Measurements from ENCODE around the gene OR6X1.
"Not testable (repeated sequence)": the region's sequence is repeated elsewhere in the genome, so short reads cannot be mapped to it uniquely, and the experiment has no call there.

OR6X1 gene

DNA sequence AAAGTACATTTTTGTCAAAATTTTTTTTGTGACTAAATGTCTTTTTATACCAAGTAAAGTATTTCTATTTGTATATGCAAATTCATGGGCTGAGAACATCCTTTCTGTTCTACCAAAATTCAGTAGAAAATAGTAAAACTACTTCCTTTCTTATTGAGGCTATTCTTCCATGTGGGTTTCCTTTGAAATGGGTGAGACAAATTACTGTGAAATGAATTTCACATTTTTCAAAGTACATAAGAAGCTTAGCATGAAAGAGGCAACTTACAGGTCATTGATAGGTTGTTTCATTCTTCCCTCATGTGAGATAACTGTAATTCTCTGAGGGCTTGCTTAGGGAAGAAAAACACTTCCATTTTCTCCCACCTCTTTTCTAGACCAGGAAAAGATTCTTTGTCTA lies 1.0 kb upstream of the OR6X1 start:
- in situ Hi-C loops (cut with MboI; ENCODE audit: low sequenced_read_pairs), result no loop called here

DNA sequence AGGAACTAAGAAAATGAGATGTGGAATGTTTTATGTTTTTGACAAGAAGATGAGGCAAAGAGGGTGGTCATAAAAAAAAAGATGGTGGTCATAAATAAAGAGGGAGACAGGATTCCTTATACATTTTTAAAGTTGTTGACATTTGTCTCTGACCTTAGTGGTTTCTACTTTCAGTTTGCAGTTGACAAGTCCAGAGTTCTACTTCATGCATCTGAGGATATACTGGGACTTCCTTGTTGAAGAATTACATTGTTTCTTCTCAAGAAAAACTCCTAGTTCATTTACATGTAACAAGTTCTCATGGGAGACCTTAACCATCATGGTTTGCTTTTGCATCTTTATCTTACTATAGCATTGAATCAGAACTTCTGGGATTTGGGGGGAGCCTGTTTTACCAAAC lies 1.2 kb downstream of the OR6X1 start:
- in situ Hi-C loops (cut with MboI; ENCODE audit: low sequenced_read_pairs), result no loop called here

DNA sequence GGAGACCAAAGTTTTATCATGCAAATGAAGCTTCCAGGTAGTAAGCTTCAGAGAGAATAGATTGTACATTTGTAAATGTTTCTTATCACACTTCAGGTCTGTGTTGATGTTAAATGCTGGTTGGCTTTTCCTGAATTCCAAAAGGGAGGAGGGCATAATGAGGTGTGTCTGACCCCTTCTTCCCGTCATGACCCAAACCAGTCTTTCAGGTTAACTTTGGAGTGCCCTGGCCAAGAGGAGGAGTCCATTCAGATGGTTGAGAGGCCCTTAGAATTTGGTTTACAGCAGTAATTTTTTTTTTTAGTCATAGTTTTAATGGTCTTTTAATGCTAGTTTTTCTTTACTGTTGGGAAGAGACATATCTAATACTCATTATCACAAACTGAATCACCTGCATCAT lies 2.5 kb downstream of the OR6X1 start:
- in situ Hi-C loops (cut with MboI; ENCODE audit: low sequenced_read_pairs), result no loop called here

DNA sequence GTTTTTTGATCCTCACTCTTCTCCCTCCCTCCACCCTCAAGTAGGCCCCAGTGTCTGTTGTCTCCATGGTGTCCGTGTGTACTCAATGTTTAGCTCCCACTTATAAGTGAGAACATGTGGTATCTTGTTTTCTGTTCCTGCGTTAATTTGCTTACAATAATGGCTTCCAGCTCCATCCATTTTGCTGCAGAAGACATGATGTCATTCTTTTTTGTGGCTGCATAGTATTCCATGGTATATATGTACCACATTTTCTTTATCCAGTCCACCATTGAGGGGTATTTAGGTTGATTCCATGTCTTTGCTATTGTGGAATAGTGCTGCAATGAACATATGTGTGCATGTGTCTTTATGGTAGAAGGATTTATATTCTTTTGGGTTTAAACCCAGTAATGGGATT lies 6.0 kb downstream of the OR6X1 start:
- in situ Hi-C loops (cut with MboI; ENCODE audit: low sequenced_read_pairs), result not testable (repeated sequence)

DNA sequence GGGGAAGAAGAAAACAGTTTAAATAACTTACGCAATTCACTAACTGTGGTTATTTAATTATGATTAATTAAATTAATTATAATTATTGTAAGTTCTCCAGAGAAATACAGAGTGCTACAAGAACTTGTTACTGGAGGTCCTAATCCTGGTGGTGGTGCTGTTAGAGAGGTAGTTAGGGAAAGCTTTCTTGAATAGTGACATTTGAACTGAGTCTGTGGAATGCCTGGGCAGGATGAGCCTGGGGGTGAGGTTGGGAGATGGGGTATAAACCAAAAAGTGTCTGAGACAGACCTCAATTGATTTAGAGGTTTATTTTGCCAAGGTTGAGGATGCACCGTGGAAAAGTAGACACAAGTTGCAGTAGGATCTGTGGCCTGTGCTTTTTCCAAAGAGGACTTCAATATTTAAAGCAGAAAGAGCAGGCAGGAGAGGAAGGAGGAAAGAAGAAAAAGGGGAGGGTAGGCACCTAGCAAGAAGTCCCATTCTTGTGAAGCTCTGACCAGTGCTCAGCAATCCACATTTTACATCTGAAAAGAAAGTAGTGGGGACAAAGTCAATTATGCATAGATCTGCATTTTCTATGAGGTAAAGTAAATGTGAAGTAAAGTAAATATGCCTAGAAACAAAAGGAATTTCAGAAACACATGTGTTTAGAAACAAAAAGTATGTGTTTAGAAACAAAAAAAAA lies 8.4 kb downstream of the OR6X1 start:
- in situ Hi-C loops (cut with MboI; ENCODE audit: low sequenced_read_pairs), result no loop called here

DNA sequence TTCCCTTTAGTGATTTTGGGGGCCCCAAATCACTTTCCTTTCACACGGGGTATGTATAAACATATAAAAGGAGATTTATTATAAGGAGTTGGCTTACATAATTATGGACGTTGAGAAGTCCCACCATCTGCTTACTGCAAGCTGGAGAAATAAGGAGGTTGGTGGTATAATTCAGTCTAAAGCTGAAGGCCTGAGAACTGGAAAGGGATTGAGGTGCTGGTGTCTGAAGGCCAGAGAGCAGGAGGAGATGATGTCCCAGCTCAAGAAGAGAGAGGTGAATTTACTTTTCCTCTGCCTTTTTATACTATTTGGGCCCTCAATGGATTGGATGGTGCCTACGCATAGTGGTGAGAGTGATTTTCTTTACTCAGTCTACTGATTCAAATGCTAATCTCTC lies 11.6 kb downstream of the OR6X1 start:
- in situ Hi-C loops (cut with MboI; ENCODE audit: low sequenced_read_pairs), result no loop called here

DNA sequence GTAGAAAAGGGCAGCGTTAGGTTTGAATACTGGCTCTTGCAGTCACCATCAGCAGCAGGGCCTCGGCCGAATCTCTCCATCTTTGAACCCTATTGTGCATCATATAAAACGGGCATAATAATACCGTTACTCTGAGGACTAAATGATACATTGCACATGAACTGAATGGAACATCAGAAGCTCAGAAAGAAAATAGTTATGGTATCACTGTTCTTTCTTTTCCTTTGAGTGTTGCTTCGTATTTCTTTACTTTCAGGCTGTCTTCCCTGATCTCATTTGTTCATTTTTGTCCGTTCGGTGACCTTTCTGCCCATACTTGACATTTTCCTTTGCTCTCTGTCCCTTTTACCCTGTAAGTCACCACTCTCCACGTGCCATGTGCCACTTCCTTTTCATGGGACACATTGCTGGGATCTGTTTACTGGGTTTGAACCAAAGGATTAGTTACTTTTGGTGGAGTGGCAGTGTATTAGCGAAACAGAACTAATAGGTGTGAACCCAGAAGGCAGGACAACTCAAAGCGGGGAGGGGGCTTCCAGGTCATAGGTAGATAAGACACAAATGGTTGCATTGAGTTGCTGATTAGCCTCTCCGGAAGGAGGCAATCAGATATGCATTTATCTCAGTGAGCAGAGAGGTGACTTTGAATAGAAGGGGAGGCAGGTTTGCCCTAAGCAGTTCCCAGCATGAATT lies 12.1 kb downstream of the OR6X1 start:
- in situ Hi-C loops (cut with MboI; ENCODE audit: low sequenced_read_pairs), result no loop called here

DNA sequence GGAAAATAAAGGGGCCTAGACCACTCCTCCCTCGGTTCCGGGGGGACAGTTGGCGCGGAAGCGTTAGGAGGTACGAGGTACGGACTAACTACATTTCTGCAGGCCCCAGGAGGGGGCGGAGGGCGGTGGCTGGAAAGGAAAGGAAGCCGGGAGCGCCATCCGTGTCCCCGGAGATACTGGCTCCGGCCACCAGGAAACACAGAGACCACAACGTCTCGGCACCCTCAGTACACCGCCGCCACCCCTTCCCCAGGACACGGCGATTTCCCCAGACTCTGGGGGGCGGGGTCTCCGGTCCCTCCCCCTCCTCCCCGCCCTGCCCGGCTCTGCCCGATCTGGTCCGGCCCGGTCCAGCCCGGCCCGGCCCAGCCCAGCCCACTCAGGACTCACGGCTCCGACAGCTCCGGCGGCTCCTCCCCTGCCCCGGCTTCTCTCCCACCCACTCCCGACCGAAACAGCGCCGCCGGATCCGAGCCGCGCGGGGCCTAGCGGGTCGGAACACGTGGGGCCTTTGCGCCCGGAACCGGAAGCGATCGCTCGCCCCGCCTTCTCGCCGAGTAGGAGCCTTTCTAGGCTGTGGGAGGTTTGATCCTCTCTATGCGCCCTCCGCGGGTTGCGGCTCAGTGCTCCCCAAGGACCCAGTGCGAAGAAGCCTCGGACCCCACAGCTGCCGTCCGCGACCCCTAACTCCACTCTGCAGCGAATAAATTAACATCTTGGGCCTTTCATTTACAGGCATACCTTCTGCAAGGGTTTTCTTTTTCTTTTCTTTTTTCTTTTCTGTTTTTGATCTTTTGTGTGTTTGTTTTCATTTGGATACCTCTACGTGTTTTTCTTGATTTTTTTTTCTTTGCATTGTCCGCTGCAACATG lies 12.9 kb downstream of the OR6X1 start, which contains the start of gene ZNF202:
ZNF202 (minus strand) TSS at position 502 of the 872 bp plus-strand sequence. CDS start 10,772 bp downstream, outside the sequence.
- in situ Hi-C loops (cut with MboI; ENCODE audit: low sequenced_read_pairs), result no loop called here

DNA sequence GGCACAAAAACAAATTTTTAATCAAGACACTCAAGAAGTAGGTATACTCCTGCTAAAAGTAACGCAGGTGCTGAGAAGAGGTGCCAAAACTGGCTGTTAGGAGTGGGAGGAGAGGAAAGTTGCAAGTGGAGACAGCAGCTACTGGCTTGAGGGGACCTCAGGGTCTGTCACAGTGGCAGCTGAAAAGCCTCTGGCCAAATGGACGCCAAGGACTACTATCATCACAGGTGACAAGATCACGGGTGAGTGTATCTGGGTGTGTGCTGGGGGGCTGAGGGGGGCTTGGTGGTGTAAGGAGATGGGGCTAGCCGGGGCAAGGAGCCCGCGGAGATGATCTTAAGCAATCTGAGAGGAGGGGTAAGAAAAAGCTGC lies 13.5 kb downstream of the OR6X1 start:
- in situ Hi-C loops (cut with MboI; ENCODE audit: low sequenced_read_pairs), result no loop called here

DNA sequence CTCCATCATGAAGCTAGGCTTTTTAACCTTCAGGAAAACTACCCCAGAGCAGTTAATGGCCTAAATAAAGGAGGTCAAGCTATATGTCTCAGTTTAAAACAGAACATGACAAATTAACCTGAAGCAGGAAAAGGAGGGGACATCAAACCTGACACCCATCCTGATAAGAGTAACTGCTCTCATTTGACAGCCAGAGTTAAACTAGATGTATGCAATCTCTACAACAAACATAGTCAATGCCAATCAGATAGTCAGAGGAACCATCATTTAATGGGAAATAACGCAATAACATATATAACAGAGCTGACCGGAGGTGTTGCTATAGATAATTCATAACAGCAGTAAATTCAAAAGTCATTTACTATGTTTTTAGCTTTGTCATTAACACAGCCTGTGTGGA lies 15.9 kb downstream of the OR6X1 start:
- in situ Hi-C loops (cut with MboI; ENCODE audit: low sequenced_read_pairs), result no loop called here

DNA sequence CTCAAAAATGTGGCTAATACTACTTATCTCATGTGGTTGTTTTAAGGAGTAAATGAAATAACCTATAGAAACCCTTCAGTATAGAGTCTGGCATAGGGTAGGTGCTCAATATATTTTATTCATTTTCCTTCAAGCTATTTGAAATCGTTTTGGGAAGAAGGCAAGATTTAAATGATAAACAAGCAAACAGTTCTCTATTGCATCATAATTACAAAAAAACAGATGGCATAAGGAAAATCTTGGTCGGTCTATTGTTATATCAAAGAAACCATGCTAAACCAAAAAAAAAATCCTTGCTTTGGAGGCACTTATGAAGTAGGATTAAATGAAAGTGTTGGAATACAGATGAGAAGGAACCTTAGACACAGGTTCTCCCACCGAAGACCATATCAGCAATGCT lies 17.5 kb downstream of the OR6X1 start:
- in situ Hi-C loops (cut with MboI; ENCODE audit: low sequenced_read_pairs), result no loop called here

DNA sequence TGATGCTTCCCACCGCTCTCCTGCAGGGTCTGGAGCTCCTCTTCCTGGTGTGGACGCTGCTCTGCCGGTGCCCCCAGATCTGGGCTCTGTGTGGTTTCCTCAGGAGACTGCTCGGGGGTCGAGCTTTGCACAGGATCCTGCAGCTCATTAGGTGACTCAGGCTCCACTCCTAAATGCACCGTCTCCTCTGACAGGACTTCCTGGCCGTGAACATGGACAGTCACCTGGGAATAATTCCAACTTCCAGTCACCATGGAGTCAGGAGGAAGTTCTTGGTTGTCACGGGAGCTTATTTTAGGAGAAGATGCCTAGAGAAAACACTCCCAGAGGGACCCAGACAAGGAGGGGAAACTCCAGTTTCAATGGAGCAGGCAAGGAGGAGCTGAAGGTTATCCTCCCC lies 24.7 kb downstream of the OR6X1 start:
- in situ Hi-C loops (cut with MboI; ENCODE audit: low sequenced_read_pairs), result no loop called here

DNA sequence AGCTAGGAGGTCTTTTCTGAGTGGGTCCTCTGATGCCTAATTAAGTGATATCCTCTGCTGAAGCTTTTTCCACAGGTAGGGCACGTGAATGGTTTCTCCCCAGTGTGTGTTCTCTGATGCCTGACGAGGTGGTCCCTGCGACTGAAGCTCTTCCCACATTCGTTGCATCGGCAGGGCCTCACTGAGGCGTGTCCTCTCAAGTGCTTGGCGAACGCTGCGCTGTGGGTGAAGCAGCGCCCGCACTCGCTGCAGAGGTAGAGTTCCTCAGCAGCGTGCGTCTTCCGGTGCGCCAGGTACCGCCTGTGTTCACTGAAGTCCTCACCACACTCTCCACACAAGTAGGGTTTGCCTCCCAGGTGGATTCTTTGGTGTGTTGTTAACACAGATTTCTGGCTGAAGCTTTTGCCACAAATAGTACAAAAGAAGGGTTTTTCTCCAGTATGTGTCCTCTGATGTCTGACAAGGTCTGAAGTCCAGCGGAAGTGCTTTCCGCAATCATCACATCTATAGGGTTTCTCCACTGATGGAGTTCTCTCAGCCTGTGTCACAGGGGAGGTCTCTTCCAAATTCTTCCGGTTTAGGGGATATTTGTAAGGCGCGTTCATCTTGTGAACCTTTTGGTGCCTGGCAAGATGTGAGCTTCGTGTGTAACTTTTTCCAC lies 28.2 kb downstream of the OR6X1 start:
- in situ Hi-C loops (cut with MboI; ENCODE audit: low sequenced_read_pairs), result no loop called here

DNA sequence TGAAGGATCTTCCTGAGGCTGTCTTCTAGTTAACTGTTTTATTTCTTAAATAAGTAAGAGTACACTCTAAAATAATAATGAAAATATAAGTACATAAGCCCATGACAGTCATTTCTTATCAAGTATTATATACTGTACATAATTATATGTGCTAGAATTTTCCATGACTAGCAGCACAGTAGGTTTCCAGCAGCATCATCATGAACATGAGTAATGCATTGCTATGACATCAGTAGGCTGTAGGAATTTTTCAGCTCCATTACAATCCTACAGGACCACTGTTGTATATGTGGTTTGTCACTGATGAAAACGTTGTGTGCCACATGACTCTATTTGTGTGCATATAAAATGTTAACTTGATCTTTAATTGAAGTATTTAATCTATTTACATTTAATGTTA lies 34.9 kb downstream of the OR6X1 start:
- in situ Hi-C loops (cut with MboI; ENCODE audit: low sequenced_read_pairs), result no loop called here

DNA sequence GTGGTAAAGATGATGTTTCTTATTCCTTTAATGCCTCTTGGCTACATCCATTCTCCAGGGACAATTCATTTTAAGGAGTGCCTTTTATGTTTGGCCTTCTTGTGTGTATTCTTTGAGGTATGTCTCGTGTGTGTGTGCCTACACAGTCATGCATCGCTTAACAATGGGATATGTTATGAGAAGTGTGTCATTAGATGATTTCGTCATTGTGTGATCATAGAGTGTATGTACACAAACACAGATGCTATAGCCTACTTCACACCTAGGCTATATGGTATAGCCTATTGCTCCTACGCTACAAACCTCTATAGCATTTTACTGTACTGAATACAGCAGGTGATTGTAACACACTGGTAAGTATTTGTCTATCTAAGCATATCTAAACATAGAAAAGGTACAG lies 35.8 kb downstream of the OR6X1 start:
- in situ Hi-C loops (cut with MboI; ENCODE audit: low sequenced_read_pairs), result no loop called here

DNA sequence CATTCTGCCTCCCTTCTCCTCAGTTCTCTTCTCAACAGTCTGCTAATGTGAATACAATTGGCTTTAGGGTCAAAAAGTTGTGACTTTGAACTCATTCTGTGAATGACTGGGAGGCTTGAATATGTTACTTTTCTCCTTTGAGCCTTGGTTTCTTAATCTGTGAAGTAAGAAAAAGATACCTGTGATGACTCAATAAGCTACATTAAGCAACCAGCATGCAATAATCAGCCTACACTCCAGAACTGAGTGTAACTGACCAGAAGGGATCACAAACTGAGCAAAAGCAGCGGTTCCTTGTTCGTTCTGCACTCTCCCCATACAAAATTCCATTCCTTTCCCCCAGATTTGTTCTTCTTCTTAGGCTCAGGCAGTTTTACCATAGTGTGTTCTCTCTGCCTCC lies 36.3 kb downstream of the OR6X1 start:
- in situ Hi-C loops (cut with MboI; ENCODE audit: low sequenced_read_pairs), result no loop called here

DNA sequence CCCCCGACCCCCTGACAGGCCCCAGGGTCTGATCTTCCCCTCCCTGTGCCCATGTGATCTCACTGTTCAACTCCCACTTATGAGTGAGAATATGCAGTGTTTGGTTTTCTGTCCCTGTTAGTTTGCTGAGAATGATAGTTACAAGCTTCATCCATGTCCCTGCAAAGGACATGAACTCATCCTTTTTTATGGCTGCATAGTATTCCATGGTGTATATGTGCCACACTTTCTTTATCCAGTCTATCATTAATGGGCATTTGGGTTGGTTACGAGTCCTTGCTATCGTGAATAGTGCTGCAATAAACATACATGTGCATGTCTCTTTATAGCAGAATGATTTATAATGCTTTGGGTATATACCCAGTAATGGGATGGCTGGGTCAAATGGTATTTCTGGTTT lies 41.7 kb downstream of the OR6X1 start:
- in situ Hi-C loops (cut with MboI; ENCODE audit: low sequenced_read_pairs), result not testable (repeated sequence)

DNA sequence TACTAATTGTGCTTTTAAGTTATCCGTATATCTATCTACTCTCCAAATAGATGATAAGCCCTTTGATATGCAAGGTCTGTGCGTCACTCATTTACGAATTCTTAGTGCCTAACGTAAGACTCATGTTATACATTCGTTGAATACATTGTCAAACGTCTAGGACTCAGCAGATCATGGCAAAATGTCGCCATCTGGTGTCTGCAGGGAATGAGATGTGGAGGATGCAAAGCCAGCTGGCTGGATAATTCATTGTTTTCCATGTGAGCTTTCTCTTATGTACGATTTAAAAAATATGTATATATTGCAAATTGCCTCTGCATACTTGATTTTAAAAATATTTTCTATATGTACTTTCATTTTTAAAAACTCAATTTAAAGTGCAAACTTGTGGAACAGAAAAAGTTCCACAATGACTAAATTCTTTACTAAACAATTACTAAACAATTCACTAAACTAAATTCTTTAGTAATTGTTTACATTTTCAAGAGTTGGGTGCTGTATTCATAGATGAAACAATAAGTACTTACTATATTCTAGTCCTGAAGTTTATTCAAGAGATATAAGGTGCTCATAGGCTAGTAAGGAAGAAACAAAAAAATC lies 46.6 kb downstream of the OR6X1 start:
- in situ Hi-C loops (cut with MboI; ENCODE audit: low sequenced_read_pairs), result no loop called here

DNA sequence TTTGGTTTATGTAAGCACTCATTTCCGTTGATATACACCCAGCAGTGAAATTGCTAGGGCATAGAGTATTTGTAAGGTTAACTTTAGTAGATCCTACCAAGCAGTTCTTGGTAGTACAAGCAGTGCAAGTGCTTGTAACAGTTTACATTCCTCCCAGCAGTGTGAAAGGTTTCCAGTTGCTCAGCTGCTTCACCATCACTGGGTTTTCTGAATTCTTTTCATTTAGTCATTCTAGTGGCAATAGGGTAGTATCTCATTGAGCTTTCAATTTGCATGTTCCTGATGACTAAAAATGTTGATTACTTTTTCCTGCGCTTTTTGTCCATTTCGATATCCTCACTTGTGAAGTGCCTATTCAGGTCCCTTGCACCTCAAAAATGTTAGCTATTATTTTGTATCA lies 47.1 kb downstream of the OR6X1 start:
- in situ Hi-C loops (cut with MboI; ENCODE audit: low sequenced_read_pairs), result no loop called here

DNA sequence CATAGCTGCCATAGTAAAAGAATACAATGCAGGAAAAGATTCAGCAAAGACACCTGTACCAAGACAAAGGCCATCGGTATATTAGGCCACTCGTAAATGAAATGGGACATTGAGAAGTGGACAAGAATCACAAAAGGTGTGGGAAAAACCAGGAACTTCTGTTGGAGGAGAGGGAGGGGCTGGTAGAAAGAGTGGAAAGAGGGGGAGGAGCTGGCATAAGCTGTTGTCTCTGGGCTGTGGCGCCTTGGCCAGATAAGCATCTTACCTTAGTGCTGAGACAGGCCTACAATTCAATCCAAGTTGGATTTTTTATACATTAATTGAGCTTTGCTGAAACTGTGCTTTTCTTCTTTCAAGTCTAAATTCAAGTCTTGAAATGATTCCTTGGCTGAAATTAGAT lies 50.0 kb downstream of the OR6X1 start:
- in situ Hi-C loops (cut with MboI; ENCODE audit: low sequenced_read_pairs), result no loop called here

Data from HL-60/S4 (cell line).